ENCODE results near the gene APIP. TPM values are rescaled to one million over a fixed set of nuclear protein-coding genes. Genes with fewer than 3 reads are reported as not detected.

Gene APIP
- total RNA-seq, 1 experiment from 2014 or later: 39.3 TPM

DNA sequence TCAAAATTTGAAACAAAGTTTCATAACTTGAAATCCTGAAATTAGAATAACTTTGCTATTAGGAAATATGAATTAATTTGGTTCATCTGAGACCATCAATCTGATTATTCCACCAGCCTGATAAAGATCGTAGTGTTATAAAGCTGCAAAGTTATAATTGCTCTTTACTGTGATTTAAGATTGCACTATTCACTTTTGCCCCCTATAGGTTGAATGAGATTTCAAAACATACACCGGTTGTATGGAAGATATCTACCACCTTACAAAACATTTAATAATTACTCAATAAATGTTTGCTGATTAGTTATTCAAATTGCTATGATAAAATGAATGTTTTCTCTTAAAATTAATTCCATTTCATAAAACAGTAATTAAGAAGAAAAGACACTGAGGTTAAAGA lies 26.1 kb downstream of the APIP start:
- peak; percentile 61 for DNase-seq (ENCODE audit: low spot score)

DNA sequence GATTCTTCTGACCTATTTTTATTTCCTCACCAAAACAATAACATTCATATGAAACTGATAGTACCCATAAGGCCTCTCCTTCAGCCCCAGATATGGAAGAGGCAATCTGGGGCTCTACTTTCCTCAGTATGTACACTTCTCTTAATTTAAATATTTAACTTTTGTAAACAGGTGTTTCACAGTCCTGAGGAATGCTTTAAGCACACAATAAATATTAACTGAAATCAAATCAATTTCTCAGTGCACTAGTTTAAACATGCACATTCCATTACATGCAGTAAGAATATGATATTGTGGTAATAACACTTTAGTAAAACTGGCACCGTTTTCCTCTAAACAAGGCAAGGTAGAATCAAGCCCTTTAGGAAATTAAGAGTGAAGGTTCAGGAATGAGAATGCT lies 28.9 kb downstream of the APIP start:
- no peak for DNase-seq (ENCODE audit: low spot score)

DNA sequence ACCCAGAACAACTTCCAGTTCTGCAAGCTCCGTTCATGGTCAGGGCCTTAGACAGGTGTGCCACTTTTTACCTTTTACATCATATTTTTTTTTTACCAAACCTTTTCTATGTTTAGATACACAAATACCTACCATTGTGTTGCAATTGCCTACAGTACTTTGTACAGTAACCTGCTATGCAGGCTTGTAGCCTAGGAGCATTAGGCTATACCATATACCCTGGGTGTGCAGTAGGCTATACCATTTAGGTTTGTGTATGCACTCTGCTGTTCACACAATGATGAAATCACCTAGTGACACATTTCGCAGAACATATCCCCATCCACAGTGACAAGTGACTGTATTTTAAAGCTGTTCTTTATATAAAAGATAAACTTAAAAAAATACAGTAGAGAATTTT lies 29.6 kb downstream of the APIP start:
- DNase-seq (ENCODE audit: low spot score): no peak

DNA sequence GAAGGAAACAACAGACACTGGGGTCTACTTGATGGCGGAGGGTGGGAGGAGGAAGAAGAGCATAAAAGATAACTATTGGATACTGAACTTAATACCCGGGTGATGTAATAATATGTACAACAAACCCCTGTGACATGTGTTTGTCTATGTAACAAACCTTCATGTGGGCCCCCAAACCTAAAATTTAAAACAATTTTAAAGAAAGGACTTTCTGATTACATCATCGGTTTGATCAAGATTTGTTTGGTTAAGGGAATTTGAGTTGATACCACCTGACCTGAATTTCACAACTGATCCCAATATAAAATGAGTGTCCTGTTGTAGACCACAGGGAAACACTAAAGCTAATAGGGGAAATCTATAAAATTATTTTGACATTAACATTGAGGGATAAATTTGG lies 34.3 kb downstream of the APIP start:
- DNase-seq (ENCODE audit: low spot score): no peak

DNA sequence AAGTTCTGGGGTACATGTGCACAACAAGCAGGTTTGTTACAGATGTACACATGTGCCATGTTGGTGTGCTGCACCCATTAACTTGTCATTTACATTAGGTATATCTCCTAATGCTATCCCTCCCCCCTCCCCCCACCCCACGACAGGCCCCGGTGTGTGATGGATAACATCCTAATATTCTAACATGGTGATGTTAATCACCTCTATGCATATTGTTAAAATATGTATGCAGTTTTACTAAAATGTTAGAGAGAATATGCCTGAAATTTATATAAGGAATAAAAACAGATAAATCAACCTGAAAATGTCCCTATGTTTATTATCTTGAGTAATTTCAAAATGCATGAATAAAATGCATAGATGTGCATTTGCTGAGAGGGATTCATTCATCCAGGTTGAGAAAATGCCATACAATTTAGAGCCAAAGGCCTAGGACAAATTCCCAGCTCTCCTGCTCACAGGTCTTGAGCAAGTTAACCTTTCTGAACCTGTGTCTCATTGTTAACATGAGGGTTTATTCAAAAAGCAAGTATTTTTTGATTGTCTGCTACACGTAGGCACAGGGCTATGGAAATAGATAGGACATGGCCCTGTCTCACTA lies 38.7 kb downstream of the APIP start:
- DNase-seq (ENCODE audit: low spot score): no peak

DNA sequence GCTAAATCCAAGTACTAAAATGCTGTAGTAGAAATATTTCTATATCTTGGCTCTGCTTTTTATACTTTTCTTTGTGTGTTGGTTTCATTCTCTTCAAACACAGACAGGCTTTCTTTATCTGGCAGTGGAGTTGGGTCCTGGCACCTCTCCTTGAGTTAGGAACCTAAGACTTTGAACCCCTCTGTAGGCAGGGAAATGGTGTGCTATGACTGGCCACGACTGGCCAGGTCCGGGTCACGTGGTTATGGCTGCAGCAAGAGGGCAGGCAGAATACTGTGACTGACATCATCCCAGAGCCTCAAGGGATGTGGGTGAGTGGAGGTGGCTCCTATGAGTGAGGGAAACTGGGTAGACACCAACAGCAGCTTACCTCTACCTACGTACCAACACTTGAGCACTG lies 42.0 kb downstream of the APIP start:
- DNase-seq (ENCODE audit: low spot score): no peak

GRCh38 chr11:34870548-34871196 lies 45.5 kb downstream of the APIP start:
- DNase-seq (ENCODE audit: low spot score): no peak

GRCh38 chr11:34869425-34869824 lies 46.8 kb downstream of the APIP start:
- peak; percentile 18 for DNase-seq (ENCODE audit: low spot score)

- no peak for DNase-seq (ENCODE audit: low spot score)
These were observed 49.8 kb downstream of the APIP start for GRCh38 chr11:34866375-34866774.

DNA sequence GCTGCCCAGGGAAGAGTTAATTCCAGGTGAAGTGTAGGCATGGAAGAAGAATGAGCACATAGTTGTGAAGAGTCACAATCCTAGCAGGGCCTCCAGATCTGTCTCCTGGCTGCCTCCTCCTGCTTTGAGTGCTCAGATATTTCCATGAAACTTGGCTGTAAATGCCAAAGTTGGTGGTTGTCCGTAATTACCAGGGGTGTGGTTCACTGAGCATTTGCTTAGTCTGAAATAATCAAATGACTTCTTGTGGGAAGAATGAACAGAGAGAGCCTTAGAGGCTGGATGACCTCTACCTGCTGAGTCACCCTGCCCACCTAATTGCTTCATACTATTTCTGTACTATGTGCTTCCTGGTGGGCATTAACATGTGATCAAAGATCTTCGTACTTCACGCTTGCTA lies 50.9 kb downstream of the APIP start:
- no peak for DNase-seq (ENCODE audit: low spot score)

- DNase-seq (ENCODE audit: low spot score): no peak
These were observed 51.8 kb downstream of the APIP start for GRCh38 chr11:34864424-34864823.

- no peak for DNase-seq (ENCODE audit: low spot score)
These were observed 53.1 kb downstream of the APIP start for GRCh38 chr11:34863048-34863447.

DNA sequence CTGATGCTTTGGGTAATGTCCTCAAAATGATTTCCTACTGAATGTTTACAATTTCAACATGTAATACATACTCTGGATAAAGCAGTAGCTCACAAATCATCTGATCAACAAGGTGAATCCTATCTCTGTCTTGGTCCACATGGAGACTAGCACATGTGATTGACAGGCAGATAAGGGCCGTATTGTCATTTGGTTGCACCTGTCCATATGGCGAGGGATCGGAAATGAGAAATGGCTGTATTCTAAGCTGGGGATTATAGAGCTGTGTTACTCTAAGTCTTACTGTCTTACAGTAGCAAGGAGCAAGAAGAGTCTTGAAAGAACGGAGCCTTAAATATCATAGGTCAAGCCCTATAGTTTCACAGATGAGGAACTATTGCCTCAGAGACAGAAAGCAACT lies 55.7 kb downstream of the APIP start:
- no peak for DNase-seq (ENCODE audit: low spot score)

GRCh38 chr11:34860034-34860433 lies 56.1 kb downstream of the APIP start:
- no peak for DNase-seq (ENCODE audit: low spot score)

GRCh38 chr11:34859496-34859895 lies 56.7 kb downstream of the APIP start:
- no peak for DNase-seq (ENCODE audit: low spot score)

DNA sequence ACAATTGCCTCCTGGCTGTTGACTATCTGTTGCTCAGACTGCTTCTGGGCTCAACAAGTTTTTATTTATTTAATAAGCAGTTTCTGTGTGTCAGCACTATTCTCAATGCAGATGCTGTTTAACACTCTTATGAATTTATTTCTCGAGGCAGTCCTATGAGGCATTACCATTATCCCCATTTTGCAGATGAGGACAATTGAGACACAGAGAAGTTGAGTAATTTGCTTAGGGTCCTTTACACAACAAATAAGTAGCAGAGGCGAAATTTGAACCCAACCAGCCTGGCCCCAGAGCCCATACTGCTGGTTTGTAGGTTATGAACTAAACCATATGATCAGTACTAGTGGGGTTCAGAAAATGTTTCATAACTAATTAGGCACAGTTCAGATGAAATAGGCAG lies 58.7 kb downstream of the APIP start:
- DNase-seq (ENCODE audit: low spot score): no peak

DNA sequence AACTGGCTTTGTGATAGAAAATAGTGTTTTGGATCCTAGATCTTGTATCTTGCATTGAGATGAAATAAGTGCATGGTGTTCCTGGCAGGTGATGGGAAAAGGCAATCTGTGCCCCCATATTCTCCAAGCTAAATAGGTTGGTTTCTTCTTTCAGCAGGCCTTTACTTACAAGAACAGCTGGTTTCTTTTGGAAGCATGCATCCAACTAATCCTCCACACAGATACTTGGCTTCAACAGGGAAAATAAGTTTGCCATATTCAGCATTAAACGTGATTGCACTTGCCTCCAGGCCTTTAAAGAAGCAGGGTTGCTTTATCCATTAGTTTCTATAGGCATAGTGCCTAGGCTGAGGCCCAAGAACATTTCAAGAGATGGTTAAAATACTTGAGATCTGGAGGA lies 59.9 kb downstream of the APIP start:
- no peak for DNase-seq (ENCODE audit: low spot score)

DNA sequence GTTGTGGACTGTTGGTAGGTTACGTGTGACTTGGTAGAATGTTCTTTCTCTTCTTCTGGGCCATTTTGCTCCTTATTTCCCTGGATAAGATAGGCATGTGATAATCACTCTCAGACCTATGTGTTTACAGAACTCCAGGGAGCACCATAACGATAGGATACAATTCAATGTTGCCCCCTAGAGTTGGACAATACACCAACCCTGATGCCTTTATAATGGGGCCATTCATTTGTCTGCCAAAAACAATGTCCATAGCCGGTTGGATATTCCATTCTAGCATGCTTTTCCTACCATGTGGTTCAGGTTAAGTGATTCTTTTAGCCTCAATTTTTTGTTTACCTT lies 60.5 kb downstream of the APIP start:
- peak; percentile 20 for DNase-seq (ENCODE audit: low spot score)

DNA sequence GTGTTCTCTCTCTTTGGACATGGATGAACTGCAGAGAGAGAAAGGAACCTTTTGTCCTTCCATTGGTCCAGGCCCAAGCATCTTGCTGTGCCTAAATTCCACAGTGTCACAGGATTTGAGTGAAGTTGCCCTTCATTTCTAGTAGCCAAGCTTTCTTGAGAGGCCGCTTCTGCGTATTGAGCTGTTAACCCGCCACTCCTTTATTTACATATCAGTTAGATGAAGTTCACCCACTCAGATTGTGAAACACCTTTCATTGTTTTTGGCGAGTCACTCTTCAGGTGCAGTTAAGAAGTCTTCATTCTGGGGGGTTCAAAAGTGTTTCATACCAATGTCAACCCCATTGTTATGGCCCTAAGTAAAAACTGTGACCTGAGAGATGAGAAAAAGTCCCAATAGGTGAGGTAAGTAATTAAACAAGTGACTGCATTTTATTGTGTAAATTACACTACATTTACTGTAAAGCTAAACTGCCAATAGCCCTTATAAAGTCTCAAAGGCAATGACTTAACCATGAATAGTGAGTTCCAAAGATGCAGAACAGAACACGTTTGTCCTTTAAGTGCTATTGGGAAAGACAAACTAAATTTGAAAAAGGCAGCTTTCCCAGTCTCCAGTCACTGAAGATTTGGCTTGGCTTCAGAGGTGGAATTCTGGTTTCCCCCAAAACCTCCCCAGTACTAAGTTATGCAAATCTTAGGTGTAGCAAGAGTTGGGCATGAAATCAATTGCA lies 61.0 kb downstream of the APIP start:
- peak; percentile 43 for DNase-seq (ENCODE audit: low spot score)

- no peak for DNase-seq (ENCODE audit: low spot score)
These were observed 64.3 kb downstream of the APIP start for GRCh38 chr11:34851916-34852315.

DNA sequence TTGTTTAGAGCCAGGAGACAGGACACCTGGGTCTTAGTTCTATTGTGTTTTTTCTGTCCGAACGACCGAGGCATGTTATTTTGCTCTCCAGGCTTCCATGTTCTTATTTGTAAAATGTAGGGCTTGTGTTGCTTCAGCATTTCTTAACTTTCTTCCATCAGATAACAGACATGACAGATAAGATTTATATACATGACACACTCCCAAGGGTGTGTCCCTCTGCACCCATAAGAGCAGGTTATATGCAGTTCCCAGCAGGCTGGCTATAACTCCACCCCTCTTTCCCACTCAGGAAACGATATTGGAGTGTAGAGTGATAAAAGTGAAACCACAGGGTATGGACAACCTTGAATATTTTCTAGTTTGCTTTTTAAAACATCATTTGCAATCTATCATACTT lies 65.8 kb downstream of the APIP start:
- DNase-seq (ENCODE audit: low spot score): peak; percentile 21

- no peak for DNase-seq (ENCODE audit: low spot score)
These were observed 69.7 kb downstream of the APIP start for GRCh38 chr11:34846467-34846866.

DNA sequence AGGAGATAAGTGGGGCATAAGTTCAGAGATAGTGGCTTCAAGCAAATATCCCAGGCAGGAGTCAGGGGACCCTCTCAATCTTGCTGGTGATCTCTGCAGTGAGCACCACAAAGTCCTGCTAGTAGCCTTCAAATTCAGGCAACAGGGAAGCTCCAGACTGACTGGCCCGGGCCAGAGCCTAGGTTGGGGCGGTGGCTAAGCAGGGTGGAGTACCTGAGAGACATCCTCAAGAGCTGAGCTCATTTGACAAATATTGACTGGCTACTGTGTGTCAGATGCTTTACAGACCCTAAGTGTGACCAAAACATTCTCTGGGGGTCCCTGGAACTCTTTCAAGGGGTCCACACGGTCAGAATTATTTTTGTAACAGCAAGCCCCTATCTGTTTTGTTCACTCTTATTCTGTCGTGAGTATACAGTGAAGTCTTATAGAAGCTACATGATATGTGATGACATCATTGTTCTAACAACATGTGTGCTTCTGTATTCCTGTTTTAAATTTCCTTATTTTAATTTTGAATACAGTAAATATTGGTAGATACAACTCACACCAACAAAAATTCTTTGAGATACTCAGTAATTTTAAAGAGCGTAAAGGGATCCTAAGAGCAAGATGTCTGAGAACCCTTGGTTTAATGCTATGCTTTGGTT lies 71.6 kb downstream of the APIP start:
- no peak for DNase-seq (ENCODE audit: low spot score)
